Measurements from ENCODE around the gene WDR77. TPM values are rescaled to one million over a fixed set of nuclear protein-coding genes. Genes with fewer than 3 reads are reported as not detected.

The WDR77 gene
- 31.6 and 34.3 TPM in 2 replicates for total RNA-seq (2014; rRNA removed; shearing (Covaris generic))
- polyA plus RNA-seq (2016; fragmentation: Nextera tagmentation; extraction: Ambion mirVana) = 45.8 and 47.7 TPM in 2 replicates

DNA sequence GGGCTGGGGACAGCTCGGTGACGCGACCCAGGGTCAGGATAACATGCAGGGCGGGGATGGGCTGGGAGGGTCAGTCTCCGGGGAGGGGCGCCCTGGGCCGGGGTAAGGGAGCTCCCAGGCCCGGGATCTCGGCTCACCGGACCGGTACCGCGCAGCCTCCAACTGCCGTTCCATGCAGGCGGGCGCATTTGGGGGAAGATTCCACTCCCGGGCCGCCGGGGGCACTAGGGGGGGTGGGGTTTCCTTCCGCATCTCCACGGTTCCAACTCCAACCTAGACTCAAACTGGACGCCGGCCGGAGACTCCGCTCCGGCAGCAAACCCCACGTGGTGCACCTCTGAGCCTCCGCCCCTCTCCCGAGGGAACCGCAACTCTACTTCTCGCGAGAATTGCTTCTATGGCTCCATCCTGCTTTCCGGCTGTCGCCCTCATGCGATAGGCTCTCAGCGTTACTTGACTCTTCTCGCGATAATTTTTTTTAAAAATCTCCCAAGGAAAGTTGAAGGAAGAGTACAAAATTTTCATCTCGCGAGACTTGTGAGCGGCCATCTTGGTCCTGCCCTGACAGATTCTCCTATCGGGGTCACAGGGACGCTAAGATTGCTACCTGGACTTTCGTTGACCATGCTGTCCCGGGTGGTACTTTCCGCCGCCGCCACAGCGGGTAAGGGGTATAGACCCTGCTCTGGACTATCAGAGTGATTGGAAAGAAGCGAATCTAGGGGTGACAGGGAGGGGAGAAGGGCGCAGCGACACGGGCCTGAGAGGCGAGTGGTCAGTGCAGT is at the start of gene WDR77, which contains the start of gene ATP5PB:
TSS of gene WDR77 (minus strand) at position 339 of the 785 bp plus-strand sequence. CDS start at position 252, 87 bp downstream.
TSS of gene ATP5PB (plus strand) at position 547 of the 785 bp plus-strand sequence. CDS start at position 625, 78 bp downstream.
- no peaks in the 10 kb centered on the region for H4K20me1 ChIP-seq (ENCODE audit: insufficient read depth)
- H3K79me2 ChIP-seq (ENCODE audit: insufficient read depth) = peaks cover 95% of the 10 kb centered on the region
- peak within 1 kb of the TSS; percentile 61 for H3K27ac ChIP-seq
- peaks cover 15% of the 10 kb centered on the region for H3K4me1 ChIP-seq (ENCODE audit: insufficient read depth)
- no peak for TF ChIP-seq EZH2 (IDR thresholded peaks at IDR 0.05; ENCODE audit: insufficient read depth, poor library complexity, severe bottlenecking)
- H3K4me3 ChIP-seq = peak within 1 kb of the TSS; percentile 95
- peak; percentile 100 for DNase-seq
- peak within 1 kb of the TSS; percentile 97 for H3K4me2 ChIP-seq (ENCODE audit: unreplicated experiment)
- H3K36me3 ChIP-seq (ENCODE audit: low read depth) = peaks cover 20% of the 10 kb centered on the region
- H3K9me2 ChIP-seq (ENCODE audit: insufficient read depth) = no peaks in the 10 kb centered on the region
- no peaks in the 10 kb centered on the region for H3F3A ChIP-seq (ENCODE audit: insufficient read depth)
- peak within 1 kb of the TSS; percentile 94 for H2AFZ ChIP-seq
- peak within 1 kb of the TSS; percentile 94 for H3K9ac ChIP-seq
- in situ Hi-C loops (cut with MboI) = no loop called here
- no peaks in the 10 kb centered on the region for H3K27me3 ChIP-seq (replicated peaks; ENCODE audit: insufficient read depth)
- 0 to 1% methylated on average over 43 to 54 of the region's 54 CpGs for WGBS, 2 experiments (ENCODE audit: low coverage in 1 of 2, low lambda C conversion rate in 2 of 2, missing lambda C conversion rate in 2 of 2)
- no peaks in the 10 kb centered on the region for H3K9me3 ChIP-seq (ENCODE audit: low read depth)

DNA sequence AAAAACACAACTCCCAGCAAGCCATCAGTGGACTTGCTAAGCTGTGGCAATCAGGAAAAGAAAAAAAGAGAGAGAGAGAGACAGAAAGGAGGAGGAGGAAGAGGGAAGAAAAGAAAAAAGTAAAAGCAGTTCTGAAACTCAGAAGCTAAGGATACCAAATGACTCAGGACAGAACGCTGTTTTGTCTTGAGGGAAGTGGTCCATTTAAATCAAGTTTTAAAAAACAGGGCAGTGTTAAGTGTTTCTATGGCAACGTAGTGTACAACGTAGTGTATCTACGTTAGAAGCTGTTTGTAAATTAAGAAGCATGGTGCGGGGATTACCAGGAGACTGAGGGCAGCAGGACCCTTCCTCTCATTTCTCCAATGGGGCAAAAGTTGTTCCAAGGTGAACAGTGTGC is 48.5 kb upstream of the WDR77 start:
- TF ChIP-seq EZH2 (IDR thresholded peaks at IDR 0.05; ENCODE audit: insufficient read depth, poor library complexity, severe bottlenecking) (no peak), EZH2phosphoT487 (IDR thresholded peaks at IDR 0.05; ENCODE audit: insufficient read depth, low read depth) (no peak)
- Histone ChIP-seq H3K4me1 (ENCODE audit: insufficient read depth) (no peaks in the 10 kb centered on the region), H3F3A (ENCODE audit: insufficient read depth) (no peaks in the 10 kb centered on the region), H3K4me3 (no peak overlapping the region), H3K4me2 (ENCODE audit: unreplicated experiment) (no peak overlapping the region), H4K20me1 (ENCODE audit: insufficient read depth) (no peaks in the 10 kb centered on the region), H3K9ac (no peak overlapping the region), H3K36me3 (ENCODE audit: low read depth) (no peaks in the 10 kb centered on the region), H3K79me2 (ENCODE audit: insufficient read depth) (no peaks in the 10 kb centered on the region), H2AFZ (no peak overlapping the region), H3K27ac (no peak overlapping the region), H3K27me3 (replicated peaks; ENCODE audit: insufficient read depth) (peaks cover 16% of the 10 kb centered on the region; the same call in 1 of the 2 replicates), H3K9me3 (ENCODE audit: low read depth) (no peaks in the 10 kb centered on the region), H3K9me2 (ENCODE audit: insufficient read depth) (no peaks in the 10 kb centered on the region)
- DNase-seq = no peak
- WGBS, 2 experiments (ENCODE audit: low coverage in 1 of 2, low lambda C conversion rate in 2 of 2, missing lambda C conversion rate in 2 of 2) = 35 to 41% methylated on average over 5 of the region's 5 CpGs
- in situ Hi-C loops (cut with MboI) = loop anchor here (10.0 to 25.0 kb wide), 2 partner anchors 167 to 865 kb away; no protein-coding TSS in a partner anchor

DNA sequence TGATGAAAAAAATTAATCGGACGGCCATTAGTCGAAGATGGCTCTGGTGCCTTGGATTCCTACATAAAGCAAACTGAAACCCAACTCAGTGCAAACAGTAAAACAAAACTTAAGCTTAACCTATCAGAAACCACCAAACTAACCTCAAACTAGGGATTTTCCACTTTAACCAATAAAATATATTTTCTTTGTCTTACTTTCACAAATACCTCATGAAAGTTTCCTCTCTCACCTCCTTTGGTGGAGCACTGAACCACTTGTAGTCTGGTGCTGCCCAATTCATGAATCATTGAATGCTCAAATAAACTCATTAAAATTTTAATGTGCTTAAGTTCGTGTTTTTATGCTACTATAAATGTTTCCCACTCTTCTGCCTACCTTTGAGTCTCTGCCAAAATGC is 47.3 kb upstream of the WDR77 start:
- Histone ChIP-seq H3K4me3 (no peak overlapping the region), H3F3A (ENCODE audit: insufficient read depth) (no peaks in the 10 kb centered on the region), H3K27ac (no peak overlapping the region), H3K27me3 (replicated peaks; ENCODE audit: insufficient read depth) (peaks cover 15% of the 10 kb centered on the region), H3K4me1 (ENCODE audit: insufficient read depth) (no peaks in the 10 kb centered on the region), H2AFZ (no peak overlapping the region), H3K79me2 (ENCODE audit: insufficient read depth) (no peaks in the 10 kb centered on the region), H4K20me1 (ENCODE audit: insufficient read depth) (no peaks in the 10 kb centered on the region), H3K9ac (no peak overlapping the region), H3K36me3 (ENCODE audit: low read depth) (no peaks in the 10 kb centered on the region), H3K4me2 (ENCODE audit: unreplicated experiment) (no peak overlapping the region), H3K9me2 (ENCODE audit: insufficient read depth) (no peaks in the 10 kb centered on the region), H3K9me3 (ENCODE audit: low read depth) (no peaks in the 10 kb centered on the region)
- WGBS, 2 experiments (ENCODE audit: low coverage in 1 of 2, low lambda C conversion rate in 2 of 2, missing lambda C conversion rate in 2 of 2) = 67 to 76% methylated on average over 4 of the region's 4 CpGs
- in situ Hi-C loops (cut with MboI) = loop anchor here (10.0 to 25.0 kb wide), 2 partner anchors 168 to 866 kb away; no protein-coding TSS in a partner anchor
- no peak for TF ChIP-seq EZH2 (IDR thresholded peaks at IDR 0.05; ENCODE audit: insufficient read depth, poor library complexity, severe bottlenecking)
- no peak for TF ChIP-seq EZH2phosphoT487 (IDR thresholded peaks at IDR 0.05; ENCODE audit: insufficient read depth, low read depth)
- no peak for DNase-seq

GRCh38 chr1:111491070-111491469 is 42.0 kb upstream of the WDR77 start:
- in situ Hi-C loops (cut with MboI) = loop anchor here (10.0 to 25.0 kb wide), 2 partner anchors 174 to 871 kb away; no protein-coding TSS in a partner anchor
- WGBS, 2 experiments (ENCODE audit: low coverage in 1 of 2, low lambda C conversion rate in 2 of 2, missing lambda C conversion rate in 2 of 2) = 82 to 87% methylated on average over 7 of the region's 7 CpGs
- H4K20me1 ChIP-seq (ENCODE audit: insufficient read depth) = no peaks in the 10 kb centered on the region

More at GRCh38 chr1:111491070-111491469, 42.0 kb upstream of the WDR77 start:
- no peaks in the 10 kb centered on the region for H3K9me2 ChIP-seq (ENCODE audit: insufficient read depth)
- H3K9me3 ChIP-seq (ENCODE audit: low read depth) = no peaks in the 10 kb centered on the region
- no peak overlapping the region for H3K27ac ChIP-seq
- no peaks in the 10 kb centered on the region for H3F3A ChIP-seq (ENCODE audit: insufficient read depth)
- H3K27me3 ChIP-seq (replicated peaks; ENCODE audit: insufficient read depth) = peaks cover 10% of the 10 kb centered on the region; the same call in 1 of the 2 replicates
- H3K79me2 ChIP-seq (ENCODE audit: insufficient read depth) = no peaks in the 10 kb centered on the region
- no peak overlapping the region for H3K4me2 ChIP-seq (ENCODE audit: unreplicated experiment)
- DNase-seq = no peak
- no peaks in the 10 kb centered on the region for H3K36me3 ChIP-seq (ENCODE audit: low read depth)
- no peaks in the 10 kb centered on the region for H3K4me1 ChIP-seq (ENCODE audit: insufficient read depth)
- no peak for TF ChIP-seq EZH2 (IDR thresholded peaks at IDR 0.05; ENCODE audit: insufficient read depth, poor library complexity, severe bottlenecking)
- no peak for TF ChIP-seq EZH2phosphoT487 (IDR thresholded peaks at IDR 0.05; ENCODE audit: insufficient read depth, low read depth)
- no peak overlapping the region for H2AFZ ChIP-seq
- no peak overlapping the region for H3K4me3 ChIP-seq
- no peak overlapping the region for H3K9ac ChIP-seq

Measured in GM23248 (cell line).